ENCODE data around the gene COL1A1. TPM values are rescaled to one million over a fixed set of nuclear protein-coding genes. Genes with fewer than 3 reads are reported as not detected.

COL1A1 gene
- total RNA-seq, 4 donors from 2014 or later = 11.3 to 287 (median 31.9) TPM

DNA sequence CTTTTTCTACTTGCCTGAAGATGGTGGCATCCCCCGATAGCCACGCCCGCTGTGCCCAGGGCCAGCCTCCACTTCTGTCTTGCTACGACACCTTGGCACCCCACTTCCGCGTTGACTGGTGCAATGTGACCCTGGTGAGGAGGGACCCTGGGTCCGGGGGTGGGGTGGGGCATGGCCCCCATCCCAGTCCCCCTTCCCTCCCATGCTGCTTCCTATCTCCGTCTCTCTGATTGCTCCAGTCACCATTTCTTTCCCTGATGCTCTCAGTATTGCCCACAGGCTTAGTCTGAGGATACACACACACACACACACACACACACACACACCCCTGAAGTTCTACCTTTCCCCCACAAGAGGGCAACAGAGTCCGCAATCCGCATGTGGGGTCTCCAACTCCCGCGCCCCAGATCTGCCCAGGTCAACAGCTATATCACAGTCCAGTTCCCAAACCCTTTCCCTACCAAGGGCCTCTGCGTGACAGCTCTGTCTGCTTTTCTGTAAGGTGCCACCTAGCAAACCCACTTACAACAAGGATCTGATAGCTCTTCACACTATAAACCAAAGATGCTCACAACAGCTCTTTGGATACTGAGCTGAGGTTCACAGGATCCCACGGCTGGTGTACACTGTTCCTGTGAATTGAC is 32.2 kb downstream of the COL1A1 start:
- DNase-seq = peak in 2 of 3 donors; percentile 62 to 71
- peaks cover 0 to 4% (median under 1%) of the 10 kb centered on the region in 4 donors for H3K4me1 ChIP-seq
- H3K36me3 ChIP-seq = no peaks in the 10 kb centered on the region
- TF ChIP-seq POLR2A (IDR thresholded peaks at IDR 0.05) (peak in 1 of 2 donors; percentile 15), CTCF (IDR thresholded peaks at IDR 0.05) (peak; percentile 68 to 84 (median 74))
- peak overlapping the region in 1 of 4 donors; percentile 15 for H3K4me3 ChIP-seq
- peak overlapping the region in 1 of 4 donors; percentile 25 for H3K27ac ChIP-seq
- no peaks in the 10 kb centered on the region for H3K9me3 ChIP-seq
- H3K27me3 ChIP-seq = no peaks in the 10 kb centered on the region

GRCh38 chr17:50168319-50168718 is 33.1 kb downstream of the COL1A1 start:
- H3K9me3 ChIP-seq = no peaks in the 10 kb centered on the region
- DNase-seq = no peak
- TF ChIP-seq POLR2A (IDR thresholded peaks at IDR 0.05) (no peak), CTCF (IDR thresholded peaks at IDR 0.05) (no peak)
- H3K4me1 ChIP-seq = peaks cover 0 to 9% (median 0%) of the 10 kb centered on the region in 4 donors
- no peaks in the 10 kb centered on the region for H3K27me3 ChIP-seq
- H3K36me3 ChIP-seq = no peaks in the 10 kb centered on the region
- no peak overlapping the region for H3K27ac ChIP-seq
- no peak overlapping the region for H3K4me3 ChIP-seq

- TF ChIP-seq POLR2A (IDR thresholded peaks at IDR 0.05) (no peak), CTCF (IDR thresholded peaks at IDR 0.05) (no peak)
- no peak overlapping the region for H3K27ac ChIP-seq
- no peaks in the 10 kb centered on the region for H3K27me3 ChIP-seq
- H3K4me3 ChIP-seq = no peak overlapping the region
- DNase-seq = no peak
- peaks cover 0 to 9% (median 0%) of the 10 kb centered on the region in 4 donors for H3K4me1 ChIP-seq
- H3K36me3 ChIP-seq = no peaks in the 10 kb centered on the region
- H3K9me3 ChIP-seq = no peaks in the 10 kb centered on the region
Observed at GRCh38 chr17:50167371-50167770, 34.1 kb downstream of the COL1A1 start.

DNA sequence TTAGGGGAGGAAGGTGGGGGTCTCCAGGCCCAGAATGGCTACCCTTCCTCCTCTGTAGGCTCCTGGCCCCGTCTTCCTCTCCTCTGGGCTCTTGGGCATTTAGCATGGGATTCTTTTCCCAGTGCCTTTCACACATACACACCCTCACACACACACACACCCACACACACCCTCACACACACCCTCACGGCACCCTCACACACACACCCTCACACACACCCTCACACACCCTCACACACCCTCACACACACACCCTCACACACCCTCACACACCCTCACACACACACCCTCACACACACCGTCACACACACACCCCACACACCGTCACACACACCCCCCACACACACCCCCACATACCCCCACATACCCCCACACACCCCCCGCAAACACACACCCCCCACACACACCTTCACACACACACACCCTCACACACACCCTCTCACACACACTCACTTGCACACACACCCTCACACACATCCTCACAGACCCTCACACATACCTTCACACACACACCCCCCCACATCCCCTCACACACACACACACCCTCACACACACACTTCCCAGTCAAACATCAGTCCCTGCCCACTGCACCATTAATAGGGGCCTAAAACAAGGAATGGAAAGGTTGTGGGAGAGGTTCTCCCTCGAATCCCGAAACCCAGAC is 34.8 kb downstream of the COL1A1 start:
- peaks cover 0 to 12% (median 2%) of the 10 kb centered on the region in 4 donors for H3K4me1 ChIP-seq
- peak overlapping the region in 1 of 4 donors; percentile 29 for H3K4me3 ChIP-seq
- TF ChIP-seq POLR2A (IDR thresholded peaks at IDR 0.05) (no peak), CTCF (IDR thresholded peaks at IDR 0.05) (no peak)
- no peaks in the 10 kb centered on the region for H3K27me3 ChIP-seq
- no peaks in the 10 kb centered on the region for H3K9me3 ChIP-seq
- H3K36me3 ChIP-seq = no peaks in the 10 kb centered on the region
- H3K27ac ChIP-seq = peak overlapping the region in 2 of 4 donors; percentile 30 to 77
- DNase-seq = no peak

DNA sequence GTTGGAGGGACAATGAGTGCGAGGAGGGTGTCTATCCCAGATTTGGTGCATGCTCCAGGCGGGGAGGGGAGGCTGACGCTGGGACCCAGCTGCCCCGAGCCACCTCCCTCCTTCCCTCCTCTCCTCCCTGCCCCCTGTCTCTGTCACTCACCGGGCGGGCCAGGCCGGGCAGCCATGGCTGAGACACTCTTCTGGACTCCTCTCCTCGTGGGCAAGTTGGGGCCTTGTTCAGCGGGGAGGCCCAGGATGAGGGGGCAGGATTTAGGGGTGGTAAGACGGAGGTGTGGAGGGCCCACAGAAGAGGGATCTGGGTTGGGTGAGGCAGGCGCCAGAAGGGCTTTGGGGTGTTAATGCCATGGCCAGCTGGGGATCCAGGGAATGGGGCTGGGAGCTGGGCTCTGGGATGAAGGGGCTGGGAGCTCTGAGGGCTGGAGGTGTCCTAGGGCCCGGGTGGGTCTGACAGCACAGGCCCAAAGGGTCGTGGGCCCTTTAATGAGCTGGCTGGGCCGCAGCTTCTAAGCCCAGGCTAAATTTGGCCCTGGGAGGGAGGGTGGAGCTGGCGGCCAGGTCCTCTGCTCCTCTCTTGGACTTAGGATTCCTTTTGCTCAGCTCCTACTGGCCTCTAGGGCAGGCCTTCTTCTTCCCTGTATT is 35.4 kb downstream of the COL1A1 start, which contains the start of gene SGCA:
SGCA (plus strand) TSS at position 139 of the 651 bp plus-strand sequence; CDS start at position 175, 36 bp downstream.
- Histone ChIP-seq H3K4me3 (peak within 1 kb of the TSS in 1 of 4 donors; percentile 29), H3K36me3 (no peaks in the 10 kb centered on the region), H3K9me3 (no peaks in the 10 kb centered on the region), H3K27ac (peak within 1 kb of the TSS in 2 of 4 donors; percentile 30 to 77), H3K4me1 (peaks cover 0 to 14% (median 5%) of the 10 kb centered on the region in 4 donors), H3K27me3 (no peaks in the 10 kb centered on the region)
- no peak for TF ChIP-seq POLR2A (IDR thresholded peaks at IDR 0.05)
- no peak for TF ChIP-seq CTCF (IDR thresholded peaks at IDR 0.05)
- DNase-seq = no peak
